MG63 (cell line): ENCODE data around the gene LRBA. TPM values are rescaled to one million over a fixed set of nuclear protein-coding genes. Genes with fewer than 3 reads are reported as not detected.
A peak's percentile ranks its signal among the peaks of the same experiment; 100 is the strongest.
"Not testable (repeated sequence)": the region's sequence is repeated elsewhere in the genome, so short reads cannot be mapped to it uniquely, and the experiment has no call there.

Source experiments
- DNase-seq: peaks from one replicate; pipeline ENCODE4 v3.0.0-alpha.2; 2020
- H3K27me3 ChIP-seq: fragments of 250-450 bp; sonication (Bioruptor Pico); 2 replicates; pipeline ENCODE4 v1.5.1; 2020; ENCODE audit warnings: mild to moderate bottlenecking, moderate library complexity
- H3K36me3 ChIP-seq: fragments of 250-450 bp; sonication (Bioruptor Pico); 2 replicates; pipeline ENCODE4 v1.5.1; 2020; ENCODE audit warnings: mild to moderate bottlenecking, moderate library complexity
- H3K4me3 ChIP-seq: fragments of 250-450 bp; sonication (Bioruptor Pico); 2 replicates; pipeline ENCODE4 v1.5.1; 2020; ENCODE audit warnings: mild to moderate bottlenecking, moderate library complexity
- H3K9me3 ChIP-seq: fragments of 250-450 bp; sonication (Bioruptor Pico); 2 replicates; pipeline ENCODE4 v1.5.1; 2020; ENCODE audit warnings: mild to moderate bottlenecking, moderate library complexity
- total RNA-seq: library from RNA; depleted of rRNA; stranded (reverse); fragments of >200 nt; shearing (Covaris generic); gene quantifications from 2 replicates; pipeline ENCODE4 v1.2.3, GENCODE V29; 2014; ENCODE audit warnings: low replicate concordance

The LRBA gene
- total RNA-seq, 1 experiment from 2014 or later: 4.7 TPM

DNA sequence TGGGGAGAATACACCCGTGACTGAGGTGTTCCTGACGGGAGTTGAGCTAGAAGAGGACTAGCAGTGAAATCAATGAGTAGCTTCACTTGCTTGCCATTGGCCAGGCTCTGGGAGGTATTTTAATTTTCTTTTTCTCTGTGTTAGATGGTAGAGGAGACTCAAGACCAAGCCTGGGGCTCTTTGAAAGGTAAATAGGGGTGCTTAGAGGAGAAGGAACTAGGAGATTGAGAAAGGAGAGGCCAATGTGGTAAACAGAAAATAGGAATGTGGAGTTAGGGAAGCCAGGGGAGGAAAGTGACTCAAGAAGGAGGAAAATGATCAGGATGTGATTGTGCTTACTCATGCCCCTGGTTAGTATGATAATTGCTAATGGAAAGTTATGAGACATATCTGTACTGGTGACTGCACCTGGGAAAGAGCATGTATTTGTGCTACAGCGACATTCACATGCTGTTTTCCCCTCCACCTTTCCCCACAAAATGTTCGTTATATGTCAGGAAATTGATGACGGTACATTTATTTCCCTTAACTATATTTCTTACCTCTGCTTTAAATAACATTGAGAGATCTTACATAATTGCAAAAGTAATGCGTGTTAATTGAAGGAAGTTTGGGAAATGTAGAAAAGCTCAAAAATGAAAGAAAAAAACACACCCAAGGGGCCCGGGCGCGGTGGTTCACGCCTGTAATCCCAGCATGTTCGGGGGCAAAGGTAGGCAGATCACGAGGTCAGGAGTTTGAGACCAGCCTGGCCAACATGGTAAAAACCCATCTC, 16.9 kb upstream of the LRBA start:
- DNase-seq: no peak
- Histone ChIP-seq H3K9me3 (no peaks in the 10 kb centered on the region), H3K36me3 (no peaks in the 10 kb centered on the region), H3K4me3 (no peak overlapping the region), H3K27me3 (no peaks in the 10 kb centered on the region)

DNA sequence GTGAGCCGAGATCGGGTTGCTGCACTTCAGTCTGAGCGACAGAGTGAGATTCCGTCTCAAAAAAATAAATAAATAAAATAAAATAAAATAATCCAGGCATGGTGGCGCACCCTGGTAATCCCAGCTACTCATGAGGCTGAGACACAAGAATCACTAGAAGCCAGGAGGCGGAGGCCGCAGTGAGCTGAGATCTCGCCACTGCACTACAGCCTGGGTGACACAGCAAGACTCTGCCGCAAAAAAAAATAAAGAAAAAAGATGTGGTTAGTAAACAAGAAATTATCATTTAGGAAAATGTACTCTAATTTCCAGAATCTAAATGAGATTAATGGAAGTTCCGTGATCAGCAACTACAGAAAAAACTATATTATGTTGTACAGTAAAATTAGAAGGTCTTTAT, 14.5 kb upstream of the LRBA start:
- no peaks in the 10 kb centered on the region for H3K36me3 ChIP-seq
- no peak for DNase-seq

DNA sequence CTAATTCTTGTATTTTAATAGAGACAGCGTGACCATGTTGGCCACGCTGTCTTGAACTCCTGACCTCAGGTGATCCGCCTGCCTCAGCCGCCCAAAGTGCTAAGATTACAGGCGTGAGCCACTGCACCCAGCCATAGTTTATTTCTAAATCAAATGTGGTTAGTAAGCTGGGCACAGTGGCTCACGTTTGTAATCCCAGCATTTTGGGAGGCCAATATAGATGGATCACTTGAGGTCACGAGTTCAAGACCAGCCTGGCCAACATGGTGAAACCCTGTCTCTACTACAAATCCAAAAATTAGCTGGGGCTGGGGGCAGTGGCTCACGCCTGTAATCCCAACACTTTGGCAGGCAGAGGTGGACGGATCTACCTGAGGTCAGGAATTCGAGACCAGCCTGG, 13.9 kb upstream of the LRBA start:
- H3K9me3 ChIP-seq, DNase-seq, H3K27me3 ChIP-seq, H3K4me3 ChIP-seq, H3K36me3 ChIP-seq: not testable (repeated sequence)

More for the DNA sequence above, 14.5 kb upstream of the LRBA start:
- H3K4me3 ChIP-seq: no peak overlapping the region
- H3K27me3 ChIP-seq: no peaks in the 10 kb centered on the region
- no peaks in the 10 kb centered on the region for H3K9me3 ChIP-seq

DNA sequence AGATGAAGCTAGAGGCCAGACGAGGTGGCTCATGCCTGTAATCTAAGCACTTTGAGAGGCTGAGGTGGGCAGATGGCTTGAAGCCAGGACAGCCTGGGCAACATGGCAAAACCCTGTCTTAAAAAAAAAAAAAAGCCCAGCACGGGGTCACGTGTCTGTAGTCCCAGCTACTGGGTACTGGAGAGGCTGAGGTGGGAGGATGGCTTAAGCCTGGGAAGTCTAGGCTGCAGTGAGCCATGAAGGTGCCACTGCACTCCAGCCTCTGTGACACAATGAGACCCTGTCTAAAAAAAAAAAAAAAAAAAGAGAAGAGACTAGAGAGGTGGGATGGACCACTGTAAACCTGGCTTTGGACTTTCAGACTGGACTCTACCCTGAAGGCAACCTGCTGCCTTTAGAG, 10.7 kb upstream of the LRBA start:
- H3K9me3 ChIP-seq: no peaks in the 10 kb centered on the region
- no peaks in the 10 kb centered on the region for H3K27me3 ChIP-seq
- H3K4me3 ChIP-seq: no peak overlapping the region
- no peak for DNase-seq
- no peaks in the 10 kb centered on the region for H3K36me3 ChIP-seq

DNA sequence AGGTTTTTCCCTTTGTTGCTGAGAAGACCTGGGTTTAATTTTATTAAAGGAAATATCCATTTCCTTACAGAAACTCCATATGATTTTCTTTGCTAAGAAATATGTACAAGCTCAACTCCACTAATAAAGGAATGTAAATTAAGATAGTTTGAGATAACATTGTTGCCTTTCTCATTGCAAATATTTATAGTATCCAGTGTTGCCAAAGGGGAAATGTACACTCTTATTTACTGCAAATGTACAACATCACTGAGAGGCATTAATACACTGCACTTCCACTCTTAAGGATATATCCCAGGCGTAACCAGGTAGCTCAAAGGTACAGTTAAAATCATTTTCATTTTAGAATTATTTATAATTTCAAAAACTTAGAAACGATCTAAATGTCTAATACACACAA, 7.5 kb upstream of the LRBA start:
- H3K4me3 ChIP-seq: no peak overlapping the region
- no peak for DNase-seq
- no peaks in the 10 kb centered on the region for H3K36me3 ChIP-seq
- H3K27me3 ChIP-seq: no peaks in the 10 kb centered on the region
- no peaks in the 10 kb centered on the region for H3K9me3 ChIP-seq

DNA sequence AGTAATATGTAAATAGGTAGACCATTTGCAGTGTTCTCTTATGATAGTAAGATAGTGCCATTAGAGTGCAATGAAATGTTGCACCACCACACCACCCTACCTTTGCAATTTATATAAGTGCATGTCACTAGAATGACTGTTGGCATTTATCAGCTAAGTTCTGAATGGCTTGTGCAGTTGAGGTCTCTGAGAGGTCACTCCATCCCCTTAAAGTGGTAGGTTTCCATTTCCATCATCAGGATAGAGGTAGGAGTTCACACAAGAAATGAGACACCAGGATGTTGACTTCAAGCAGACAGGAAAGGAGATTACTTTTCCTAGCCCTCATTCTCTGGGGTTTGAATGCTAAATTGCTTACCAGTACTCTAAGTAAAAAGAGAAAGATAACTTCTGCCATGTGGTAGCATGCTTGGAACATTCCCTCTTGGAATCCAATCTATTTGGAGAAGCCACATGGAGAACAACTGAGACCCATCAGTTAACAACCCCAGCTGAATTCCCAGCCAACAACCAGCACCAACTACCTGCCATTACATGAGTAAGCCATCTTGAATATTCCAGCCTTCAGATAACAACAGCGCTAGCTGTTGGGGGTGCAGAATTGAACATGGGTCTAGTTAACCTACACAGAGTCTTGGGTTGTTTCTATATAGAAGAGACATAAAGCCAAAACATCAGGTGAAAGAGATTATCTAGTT, 6.7 kb upstream of the LRBA start:
- DNase-seq: no peak

DNA sequence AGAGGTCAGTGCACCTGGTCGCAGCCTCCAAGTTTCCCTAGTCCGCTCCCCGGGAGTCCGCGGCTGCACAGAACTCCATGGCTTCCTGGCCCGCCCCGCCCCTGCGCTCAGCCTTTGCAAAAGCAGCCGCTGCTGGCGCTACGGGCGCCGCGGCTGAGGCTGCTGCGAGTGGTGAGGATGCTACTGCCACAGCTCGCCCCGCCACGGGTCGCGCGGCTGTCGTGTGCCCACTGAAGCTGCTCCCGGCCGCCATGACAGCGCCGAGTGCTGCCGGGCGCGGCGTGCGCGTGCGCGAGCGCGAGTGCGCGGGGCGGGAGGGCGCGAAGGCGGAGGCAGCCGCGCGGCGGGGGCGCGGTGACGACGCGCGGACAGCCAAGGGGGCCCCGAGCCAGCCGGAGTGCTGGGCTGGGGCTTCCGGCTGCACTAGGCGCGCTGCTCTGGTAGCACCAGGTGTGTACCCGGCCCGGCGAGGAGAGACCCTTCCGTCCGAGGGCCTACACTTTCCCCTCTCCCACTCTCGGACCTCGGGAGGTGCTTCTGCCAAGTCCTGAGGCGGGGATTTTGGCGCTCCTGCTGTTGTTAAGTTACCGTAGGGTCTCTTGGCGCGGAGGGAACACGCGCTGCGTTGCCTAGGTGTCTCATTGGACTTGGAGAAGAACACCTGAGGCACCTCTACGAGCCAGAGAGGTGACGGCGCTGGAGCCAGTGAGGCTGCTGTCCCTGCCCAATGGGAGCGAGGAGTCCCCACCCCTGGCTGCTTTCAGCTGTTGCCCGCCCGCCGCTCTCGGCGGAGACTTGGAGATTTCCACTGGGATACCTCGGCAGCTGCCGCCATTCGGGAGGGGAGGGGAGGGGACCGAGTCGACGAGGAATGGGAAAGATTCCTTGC, 619 bp upstream of the LRBA start:
- H3K27me3 ChIP-seq: no peaks in the 10 kb centered on the region
- peak overlapping the region; percentile 84 for H3K4me3 ChIP-seq
- no peaks in the 10 kb centered on the region for H3K9me3 ChIP-seq
- H3K36me3 ChIP-seq: no peaks in the 10 kb centered on the region
- DNase-seq: peak; percentile 60

More for the DNA sequence above, 6.7 kb upstream of the LRBA start:
- H3K4me3 ChIP-seq: no peak overlapping the region
- no peaks in the 10 kb centered on the region for H3K9me3 ChIP-seq
- H3K27me3 ChIP-seq: no peaks in the 10 kb centered on the region
- H3K36me3 ChIP-seq: no peaks in the 10 kb centered on the region

DNA sequence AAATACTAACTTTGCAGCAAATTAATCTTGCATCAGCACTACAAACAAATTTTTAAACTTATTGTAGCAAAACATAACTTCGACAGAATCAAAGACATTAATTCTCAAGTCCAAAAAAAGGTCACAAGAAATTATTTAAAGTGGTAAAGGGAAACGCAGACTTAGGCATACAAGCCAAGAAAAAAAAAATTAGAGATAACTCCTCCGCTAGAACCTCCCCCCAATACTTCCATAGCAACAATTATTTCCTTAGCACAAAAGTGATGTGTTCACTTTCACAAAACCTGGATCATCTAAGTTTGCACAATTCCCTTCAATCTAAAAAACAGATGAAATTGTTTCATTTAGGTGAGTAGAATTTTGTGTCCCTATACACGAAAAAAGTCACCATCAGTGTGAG, 1.1 kb downstream of the LRBA start:
- no peaks in the 10 kb centered on the region for H3K9me3 ChIP-seq
- no peaks in the 10 kb centered on the region for H3K27me3 ChIP-seq
- H3K36me3 ChIP-seq: no peaks in the 10 kb centered on the region
- peak overlapping the region; percentile 84 for H3K4me3 ChIP-seq
- DNase-seq: no peak

DNA sequence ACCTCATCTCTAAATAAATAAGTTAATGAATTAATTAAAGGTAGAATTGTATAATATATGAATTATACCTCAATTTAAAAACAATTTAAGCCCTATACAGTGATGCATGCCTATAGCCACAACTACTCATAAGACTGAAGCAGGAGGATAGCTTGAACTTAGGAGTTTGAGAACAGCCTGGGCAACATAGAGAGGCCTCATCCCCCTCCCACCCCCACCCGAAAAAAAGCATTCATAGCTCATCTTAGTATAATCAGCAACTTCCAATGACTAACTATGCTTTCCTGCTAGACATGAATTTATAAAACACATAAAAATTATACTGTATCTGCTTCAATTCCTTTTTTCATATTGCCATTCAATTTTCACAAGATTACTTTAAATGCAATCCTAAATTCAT, 1.6 kb downstream of the LRBA start:
- no peaks in the 10 kb centered on the region for H3K9me3 ChIP-seq
- no peak for DNase-seq
- H3K36me3 ChIP-seq: no peaks in the 10 kb centered on the region
- peak overlapping the region; percentile 84 for H3K4me3 ChIP-seq
- H3K27me3 ChIP-seq: no peaks in the 10 kb centered on the region

DNA sequence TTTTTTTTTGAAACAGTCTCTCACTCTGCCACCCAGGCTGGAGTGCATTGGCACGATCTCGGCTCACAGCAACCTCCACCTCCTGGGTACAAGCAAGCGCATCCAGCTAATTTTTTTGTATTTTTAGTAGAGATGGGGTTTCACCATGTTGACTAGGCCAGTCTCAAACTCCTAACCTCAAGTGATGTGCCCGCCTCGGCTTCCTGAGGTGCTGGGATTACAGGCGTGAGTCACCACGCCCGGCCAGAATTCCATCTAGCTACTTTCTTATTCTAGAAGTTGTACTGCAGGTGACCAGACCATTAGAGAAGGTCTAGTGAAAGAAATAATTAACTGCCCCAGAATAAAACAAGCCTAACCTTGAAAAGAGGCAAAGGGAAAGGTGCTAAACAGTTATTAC, 2.3 kb downstream of the LRBA start:
- no peaks in the 10 kb centered on the region for H3K36me3 ChIP-seq
- DNase-seq: peak; percentile 12
- no peaks in the 10 kb centered on the region for H3K9me3 ChIP-seq
- no peaks in the 10 kb centered on the region for H3K27me3 ChIP-seq
- H3K4me3 ChIP-seq: no peak overlapping the region

DNA sequence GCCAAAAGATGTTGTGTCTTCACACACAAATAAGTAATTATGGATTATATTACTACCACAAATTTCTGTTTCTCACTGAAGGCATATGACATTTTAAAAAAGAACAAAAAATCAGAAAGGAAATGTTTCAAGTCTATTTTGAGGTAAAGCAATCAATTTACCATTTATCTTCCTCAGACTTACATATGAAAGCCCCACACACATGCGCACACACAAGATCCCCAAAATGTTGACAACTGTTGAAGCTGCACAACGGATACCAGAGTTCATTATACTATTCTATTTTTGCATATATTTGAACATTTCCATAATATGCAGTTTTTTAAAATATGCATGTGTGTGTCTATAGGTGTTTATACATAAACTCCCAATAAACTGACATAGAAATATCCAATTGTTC, 2.7 kb downstream of the LRBA start:
- no peak for DNase-seq
- Histone ChIP-seq H3K36me3 (no peaks in the 10 kb centered on the region), H3K4me3 (no peak overlapping the region), H3K27me3 (no peaks in the 10 kb centered on the region), H3K9me3 (no peaks in the 10 kb centered on the region)

DNA sequence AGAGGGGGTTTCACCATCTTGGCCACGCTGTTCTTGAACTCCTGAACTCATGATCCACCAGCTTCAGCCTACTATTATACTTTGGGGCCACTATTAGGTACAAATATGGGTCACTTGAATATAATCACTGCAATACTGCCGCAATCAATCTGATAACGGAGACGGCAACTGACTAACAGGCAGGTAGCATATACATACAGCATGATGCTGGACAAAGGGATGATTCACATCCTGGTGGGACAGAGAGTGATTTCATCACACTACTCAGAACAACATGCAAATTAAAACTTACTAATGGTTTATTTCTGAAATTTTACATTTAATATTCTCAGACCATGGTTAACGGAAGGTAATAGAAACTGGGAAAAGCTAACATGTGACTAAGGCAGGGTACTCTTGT, 10.9 kb downstream of the LRBA start:
- no peaks in the 10 kb centered on the region for H3K27me3 ChIP-seq
- no peaks in the 10 kb centered on the region for H3K36me3 ChIP-seq
- no peak for DNase-seq
- no peaks in the 10 kb centered on the region for H3K9me3 ChIP-seq
- H3K4me3 ChIP-seq: no peak overlapping the region

DNA sequence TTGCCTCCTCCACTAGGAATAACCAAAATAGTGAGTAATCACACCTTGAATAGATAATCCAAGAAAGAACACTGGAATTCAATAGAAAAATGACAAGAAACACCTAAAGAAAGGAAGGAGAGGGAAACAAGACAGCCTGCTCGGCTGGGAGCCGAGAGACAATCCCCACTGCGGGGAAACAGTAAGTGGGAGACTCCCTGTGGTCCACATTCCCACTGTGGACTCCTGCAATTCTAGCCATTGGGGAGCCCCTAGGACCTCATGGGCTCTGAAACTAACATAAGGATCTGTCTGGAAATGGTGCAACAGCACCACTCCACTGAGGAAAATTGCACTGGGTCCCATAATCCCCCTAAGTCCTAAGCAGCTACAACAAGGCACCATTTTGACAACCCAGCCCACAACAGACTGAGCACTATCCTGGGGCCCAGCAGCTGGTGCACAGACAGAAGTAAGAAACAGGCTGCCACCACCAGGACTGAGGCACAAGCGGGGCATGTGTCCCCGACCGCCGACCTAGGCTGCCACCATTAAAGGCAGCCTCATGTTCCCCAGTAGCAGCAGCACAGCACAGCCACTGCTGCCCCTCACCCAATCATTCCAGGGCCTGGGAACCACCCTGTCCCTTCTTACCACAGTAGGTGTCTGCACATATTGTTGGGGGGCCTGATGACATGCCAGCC, 14.2 kb downstream of the LRBA start:
- Histone ChIP-seq H3K4me3 (no peak overlapping the region), H3K9me3 (no peaks in the 10 kb centered on the region), H3K27me3 (no peaks in the 10 kb centered on the region), H3K36me3 (no peaks in the 10 kb centered on the region)
- DNase-seq: no peak

DNA sequence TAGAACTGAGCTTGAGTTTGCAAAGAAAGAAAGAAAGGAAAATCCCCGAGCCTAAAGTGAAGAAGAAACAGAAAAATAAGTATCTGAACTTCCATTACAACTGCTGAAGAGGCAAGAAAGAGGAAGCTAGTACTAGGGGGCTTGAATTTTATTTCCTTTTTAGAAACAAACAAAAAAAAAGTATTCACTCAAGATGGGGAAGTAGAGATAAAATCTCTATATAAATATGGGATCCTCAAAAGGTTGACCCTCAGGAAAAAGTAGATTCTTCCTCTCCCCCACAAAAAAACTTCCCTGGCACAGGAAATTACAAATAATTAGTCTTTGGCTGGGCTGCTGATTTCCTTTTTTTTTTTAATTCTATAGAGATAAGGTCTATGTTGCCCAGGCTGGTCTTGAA, 16.0 kb downstream of the LRBA start:
- Histone ChIP-seq H3K9me3 (no peaks in the 10 kb centered on the region), H3K27me3 (no peaks in the 10 kb centered on the region), H3K4me3 (no peak overlapping the region), H3K36me3 (no peaks in the 10 kb centered on the region)
- DNase-seq: no peak

DNA sequence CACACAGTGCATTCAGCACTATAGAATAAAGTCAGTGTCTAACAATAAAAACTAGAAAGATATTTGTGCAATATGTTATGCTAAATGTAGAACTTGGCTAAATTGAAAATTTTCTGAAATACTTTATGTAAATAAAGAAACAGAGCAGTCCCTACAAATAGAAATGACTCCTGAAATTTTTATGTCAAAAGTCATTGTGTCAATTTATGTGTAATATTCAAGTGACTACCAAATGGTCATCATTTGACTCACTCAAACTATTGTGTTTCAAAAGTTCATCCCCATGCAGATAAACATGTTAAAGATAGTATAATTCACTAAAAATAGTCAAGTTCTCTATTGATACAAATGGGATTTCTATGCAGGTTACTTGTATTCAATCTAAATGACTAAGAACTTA, 17.9 kb downstream of the LRBA start:
- no peak overlapping the region for H3K4me3 ChIP-seq
- H3K36me3 ChIP-seq: no peaks in the 10 kb centered on the region
- no peaks in the 10 kb centered on the region for H3K9me3 ChIP-seq
- H3K27me3 ChIP-seq: no peaks in the 10 kb centered on the region
- no peak for DNase-seq

DNA sequence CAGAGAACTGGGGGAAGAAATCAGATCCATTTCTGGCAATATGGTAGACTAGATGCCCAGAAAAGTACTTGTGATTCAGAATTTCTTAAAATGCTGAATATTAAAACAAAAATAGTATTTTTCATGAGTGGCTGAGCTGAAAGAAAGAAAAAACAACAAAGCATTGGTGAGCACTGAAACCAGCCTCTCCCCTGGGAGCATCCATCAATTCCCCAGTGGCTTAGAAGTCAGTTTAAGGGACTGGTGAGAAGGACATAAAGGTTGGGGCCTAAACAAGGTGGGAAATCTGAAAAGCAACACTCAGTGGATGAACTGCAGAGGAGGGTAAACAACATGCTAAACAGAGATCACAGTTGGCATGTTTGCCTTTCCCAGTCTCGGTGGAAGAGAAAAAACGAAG, 20.4 kb downstream of the LRBA start:
- no peak for DNase-seq
- no peaks in the 10 kb centered on the region for H3K36me3 ChIP-seq
- no peaks in the 10 kb centered on the region for H3K27me3 ChIP-seq
- H3K4me3 ChIP-seq: no peak overlapping the region
- no peaks in the 10 kb centered on the region for H3K9me3 ChIP-seq

DNA sequence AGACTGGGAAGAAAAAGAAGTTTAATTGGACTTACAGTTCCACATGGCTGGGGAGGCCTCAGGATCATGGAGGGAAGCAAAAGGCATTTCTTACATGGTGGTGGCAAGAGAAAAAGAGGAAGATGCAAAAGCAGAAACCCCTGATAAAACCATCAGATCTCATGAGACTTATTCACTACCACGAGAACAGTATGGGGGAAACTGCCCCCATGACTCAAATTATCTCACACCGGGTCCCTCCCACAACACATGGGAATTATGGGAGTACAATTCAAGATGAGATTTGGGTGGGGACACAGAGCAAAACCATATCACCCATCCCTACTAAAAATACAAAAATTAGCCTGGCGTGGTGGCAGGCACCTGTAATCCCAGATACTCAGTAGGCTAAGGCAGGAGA, 21.5 kb downstream of the LRBA start:
- not testable (repeated sequence) for H3K4me3 ChIP-seq, H3K27me3 ChIP-seq, H3K9me3 ChIP-seq, DNase-seq, H3K36me3 ChIP-seq
